Measurements from ENCODE around the gene USP43. TPM values are rescaled to one million over a fixed set of nuclear protein-coding genes. Genes with fewer than 3 reads are reported as not detected.

Gene USP43
- total RNA-seq, 2 donors from 2014 or later: 0.24 TPM; not detected in 1

DNA sequence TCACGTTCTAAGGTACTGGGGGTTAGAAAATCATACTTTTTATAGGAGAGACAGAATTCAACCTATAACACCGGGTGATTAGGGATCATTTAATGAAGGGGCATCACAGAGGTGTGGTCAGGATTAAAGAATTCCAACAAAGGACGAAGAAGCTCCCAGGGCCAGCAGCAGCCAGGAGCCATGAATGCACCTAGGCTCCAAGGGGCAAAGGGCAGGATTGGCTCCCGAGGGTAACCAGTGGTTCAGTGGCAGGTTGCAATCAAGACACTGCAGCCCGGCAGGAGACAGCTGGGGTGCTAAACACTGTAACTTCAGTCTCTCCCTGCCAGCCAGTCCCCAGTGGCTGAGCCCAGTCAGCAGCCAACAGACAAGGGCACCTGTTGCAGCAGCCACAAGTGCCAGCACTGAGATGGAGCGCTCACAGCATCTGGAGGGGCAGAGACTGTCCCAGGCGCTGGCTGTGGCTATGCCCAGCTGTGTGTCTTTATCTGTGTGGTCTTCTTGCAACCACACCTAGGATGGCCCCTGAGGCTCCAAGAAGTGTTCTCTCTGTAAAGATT is 122.2 kb downstream of the USP43 start:
- no peaks in the 10 kb centered on the region for H3K9me3 ChIP-seq
- no peak for DNase-seq (ENCODE audit: low spot score)
- H3K27me3 ChIP-seq: no peaks in the 10 kb centered on the region
- H3K4me3 ChIP-seq: no peak overlapping the region
- H3K27ac ChIP-seq: no peak overlapping the region
- H3K36me3 ChIP-seq: no peaks in the 10 kb centered on the region
- H3K4me1 ChIP-seq: no peaks in the 10 kb centered on the region
- TF ChIP-seq, protein P1, sequence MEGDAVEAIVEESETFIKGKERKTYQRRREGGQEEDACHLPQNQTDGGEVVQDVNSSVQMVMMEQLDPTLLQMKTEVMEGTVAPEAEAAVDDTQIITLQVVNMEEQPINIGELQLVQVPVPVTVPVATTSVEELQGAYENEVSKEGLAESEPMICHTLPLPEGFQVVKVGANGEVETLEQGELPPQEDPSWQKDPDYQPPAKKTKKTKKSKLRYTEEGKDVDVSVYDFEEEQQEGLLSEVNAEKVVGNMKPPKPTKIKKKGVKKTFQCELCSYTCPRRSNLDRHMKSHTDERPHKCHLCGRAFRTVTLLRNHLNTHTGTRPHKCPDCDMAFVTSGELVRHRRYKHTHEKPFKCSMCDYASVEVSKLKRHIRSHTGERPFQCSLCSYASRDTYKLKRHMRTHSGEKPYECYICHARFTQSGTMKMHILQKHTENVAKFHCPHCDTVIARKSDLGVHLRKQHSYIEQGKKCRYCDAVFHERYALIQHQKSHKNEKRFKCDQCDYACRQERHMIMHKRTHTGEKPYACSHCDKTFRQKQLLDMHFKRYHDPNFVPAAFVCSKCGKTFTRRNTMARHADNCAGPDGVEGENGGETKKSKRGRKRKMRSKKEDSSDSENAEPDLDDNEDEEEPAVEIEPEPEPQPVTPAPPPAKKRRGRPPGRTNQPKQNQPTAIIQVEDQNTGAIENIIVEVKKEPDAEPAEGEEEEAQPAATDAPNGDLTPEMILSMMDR (IDR thresholded peaks at IDR 0.05): no peak

DNA sequence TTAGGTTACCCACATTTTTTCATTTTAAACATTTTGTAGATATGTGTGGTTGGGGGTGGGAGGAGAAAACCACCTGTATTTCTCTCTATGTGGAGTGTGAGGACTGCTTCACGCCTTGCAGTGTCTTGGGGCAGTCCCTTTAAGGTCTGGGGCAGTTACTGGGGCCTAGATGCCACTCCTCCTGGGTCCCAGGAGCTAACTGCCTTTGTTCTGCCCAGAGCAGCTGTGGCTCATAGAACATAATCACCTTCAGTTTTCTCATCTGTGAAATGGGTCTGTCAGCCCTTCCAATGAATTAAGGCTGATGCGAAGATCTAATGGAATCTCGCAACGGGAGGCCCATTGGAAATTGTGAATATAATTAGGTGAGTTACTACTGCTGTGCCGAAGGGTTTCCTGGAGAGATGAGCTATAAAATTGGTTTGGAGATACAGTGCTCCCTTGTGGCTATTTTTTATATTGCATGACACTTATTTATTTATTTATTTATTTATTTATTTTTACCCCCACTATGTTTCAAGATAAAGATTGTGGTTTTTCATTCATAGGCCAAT is 123.1 kb downstream of the USP43 start:
- Histone ChIP-seq H3K9me3 (no peaks in the 10 kb centered on the region), H3K27ac (no peak overlapping the region), H3K4me1 (no peaks in the 10 kb centered on the region), H3K27me3 (no peaks in the 10 kb centered on the region), H3K36me3 (no peaks in the 10 kb centered on the region), H3K4me3 (no peak overlapping the region)
- no peak for DNase-seq (ENCODE audit: low spot score)
- TF ChIP-seq, protein P1 (IDR thresholded peaks at IDR 0.05): peak; percentile 70 to 79

DNA sequence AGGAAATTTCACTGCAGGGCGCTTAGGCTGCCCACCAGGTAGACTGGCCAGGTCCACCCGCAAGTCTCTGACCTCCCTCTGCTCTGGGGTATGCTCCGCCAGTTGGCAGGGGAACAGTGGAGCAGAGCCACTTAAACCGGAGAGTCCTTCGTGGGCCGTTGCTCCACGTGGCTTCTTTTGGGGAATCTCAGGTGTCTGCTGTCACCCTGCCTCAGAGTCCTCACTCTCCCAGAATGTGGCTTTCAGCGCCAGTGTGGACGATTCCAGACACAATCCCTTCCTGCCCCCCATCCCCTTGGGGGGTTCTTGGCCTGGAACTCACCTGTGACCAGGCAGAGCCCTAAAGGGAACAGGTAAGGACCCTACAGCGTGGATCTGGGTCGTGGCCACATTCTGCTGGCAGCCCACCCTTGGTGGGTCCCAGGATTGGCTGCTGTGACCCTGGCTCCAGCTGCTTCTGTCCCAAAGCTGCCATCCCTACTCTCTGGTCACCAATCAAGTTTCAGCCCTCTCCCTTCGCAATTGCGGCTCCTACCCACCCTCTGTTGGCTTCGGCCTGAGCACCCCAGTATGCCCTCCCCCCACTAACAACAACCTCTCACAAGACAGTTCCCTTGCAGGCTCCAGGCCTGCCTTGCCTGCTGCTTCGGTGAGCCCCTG is 123.8 kb downstream of the USP43 start:
- Histone ChIP-seq H3K27me3 (no peaks in the 10 kb centered on the region), H3K27ac (no peak overlapping the region), H3K4me1 (no peaks in the 10 kb centered on the region), H3K36me3 (no peaks in the 10 kb centered on the region), H3K4me3 (no peak overlapping the region), H3K9me3 (no peaks in the 10 kb centered on the region)
- DNase-seq (ENCODE audit: low spot score): peak; percentile 44
- TF ChIP-seq, protein P1 (IDR thresholded peaks at IDR 0.05): no peak

DNA sequence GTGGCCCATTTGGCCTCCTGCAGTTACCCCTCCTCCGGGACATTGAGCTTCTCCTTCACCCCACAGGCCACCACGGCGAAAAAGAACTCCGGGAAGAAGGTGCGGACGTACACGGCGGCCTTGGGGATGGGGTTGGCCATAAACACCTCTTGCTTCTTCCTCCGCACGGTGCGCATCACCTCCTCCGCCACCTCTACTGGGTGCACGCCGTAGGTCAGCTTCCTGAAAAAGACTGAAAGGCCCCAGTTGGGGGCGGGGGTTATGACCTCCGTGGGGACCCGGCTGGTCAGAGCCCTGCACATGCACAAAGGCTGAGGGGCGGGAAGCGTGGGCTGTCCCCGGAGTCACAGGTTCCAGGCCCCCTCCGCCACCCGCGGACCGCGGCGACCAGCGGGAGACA is 126.1 kb downstream of the USP43 start:
- no peak overlapping the region for H3K27ac ChIP-seq
- TF ChIP-seq, protein P1 (IDR thresholded peaks at IDR 0.05): no peak

DNA sequence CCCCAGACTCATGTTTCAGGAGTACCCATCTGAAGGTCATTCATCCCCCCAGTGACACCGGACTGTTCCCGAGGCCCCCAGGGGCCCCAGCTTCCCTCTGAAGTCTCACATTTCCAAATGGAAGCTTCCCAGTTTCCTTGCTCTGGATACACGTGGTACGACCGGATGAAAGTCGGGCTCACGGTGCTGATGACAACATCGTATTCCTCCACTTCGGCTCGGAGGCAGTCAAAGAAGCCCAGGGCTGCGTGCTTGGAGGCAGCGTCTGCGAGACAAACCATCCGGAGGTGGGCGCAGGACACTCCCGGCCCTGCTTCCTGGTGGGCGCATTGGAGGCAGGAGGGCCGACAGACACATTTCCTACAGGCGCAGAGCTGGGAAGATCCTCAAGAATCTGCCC is 127.3 kb downstream of the USP43 start:
- TF ChIP-seq, protein P1 (IDR thresholded peaks at IDR 0.05): no peak

More for the DNA sequence above, 126.1 kb downstream of the USP43 start:
- DNase-seq (ENCODE audit: low spot score): no peak
- no peaks in the 10 kb centered on the region for H3K9me3 ChIP-seq
- H3K27me3 ChIP-seq: no peaks in the 10 kb centered on the region
- H3K4me1 ChIP-seq: no peaks in the 10 kb centered on the region
- no peak overlapping the region for H3K4me3 ChIP-seq
- no peaks in the 10 kb centered on the region for H3K36me3 ChIP-seq

More for the DNA sequence above, 127.3 kb downstream of the USP43 start:
- Histone ChIP-seq H3K36me3 (no peaks in the 10 kb centered on the region), H3K4me3 (no peak overlapping the region), H3K27me3 (no peaks in the 10 kb centered on the region), H3K4me1 (no peaks in the 10 kb centered on the region), H3K9me3 (no peaks in the 10 kb centered on the region), H3K27ac (no peak overlapping the region)
- DNase-seq (ENCODE audit: low spot score): no peak
